HEK293 (cell line): Measurements from ENCODE around the gene SYNGR3.

Experiments
- ZNF341 ChIP-seq: fragments of 450-650 bp; formaldehyde crosslinking; IDR thresholded peaks from 2 replicates; pipeline ENCODE4; 2016; ENCODE audit warnings: low read depth, missing biosample characterization, missing genetic modification characterization
- TF ChIP-seq, protein P1 (sequence below): fragments of 450-650 bp; formaldehyde crosslinking; IDR thresholded peaks from 2 replicates; pipeline ENCODE4 v1.5.1; 2016; ENCODE audit warnings: missing biosample characterization, missing genetic modification characterization

DNA sequence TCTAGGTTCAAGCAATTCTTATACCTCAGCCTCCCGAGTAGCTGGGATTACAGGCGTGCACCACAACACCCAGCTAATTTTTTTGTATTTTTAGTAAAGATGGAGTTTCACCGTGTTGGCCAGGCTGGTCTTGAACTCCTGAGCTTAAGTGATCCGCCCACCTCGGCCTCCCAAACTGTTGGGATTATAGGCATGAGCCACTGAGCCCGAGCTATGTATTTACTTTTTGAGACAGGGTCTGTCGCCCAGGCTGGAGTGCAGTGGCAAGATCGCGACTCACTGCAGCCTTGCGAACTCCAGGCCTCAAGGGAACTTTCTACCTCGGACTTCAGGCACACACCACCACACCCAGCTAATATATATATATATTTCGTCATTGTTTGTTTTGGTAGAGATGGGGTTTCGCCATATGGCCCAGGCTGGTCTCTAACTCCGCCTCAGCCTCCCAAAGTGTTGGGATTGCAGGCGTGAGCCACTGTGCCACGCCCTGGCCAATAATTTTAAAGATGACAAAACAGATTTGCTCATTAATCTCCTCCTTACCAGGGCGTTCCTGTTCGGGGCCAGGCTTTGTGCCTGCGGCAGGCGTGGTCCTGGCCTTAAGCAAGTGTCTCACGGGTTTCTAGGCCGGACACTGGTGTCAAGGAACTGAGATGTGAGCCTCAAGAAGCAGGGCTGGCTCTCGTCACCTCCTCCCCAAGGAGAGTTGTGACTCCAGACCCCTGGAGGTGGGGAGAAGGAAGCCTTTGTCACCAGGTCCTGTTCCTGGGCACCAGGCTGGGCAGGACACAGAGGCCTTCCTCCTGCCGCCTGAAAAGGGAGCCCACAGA is 25.6 kb downstream of the SYNGR3 start:
- TF ChIP-seq, protein P1, sequence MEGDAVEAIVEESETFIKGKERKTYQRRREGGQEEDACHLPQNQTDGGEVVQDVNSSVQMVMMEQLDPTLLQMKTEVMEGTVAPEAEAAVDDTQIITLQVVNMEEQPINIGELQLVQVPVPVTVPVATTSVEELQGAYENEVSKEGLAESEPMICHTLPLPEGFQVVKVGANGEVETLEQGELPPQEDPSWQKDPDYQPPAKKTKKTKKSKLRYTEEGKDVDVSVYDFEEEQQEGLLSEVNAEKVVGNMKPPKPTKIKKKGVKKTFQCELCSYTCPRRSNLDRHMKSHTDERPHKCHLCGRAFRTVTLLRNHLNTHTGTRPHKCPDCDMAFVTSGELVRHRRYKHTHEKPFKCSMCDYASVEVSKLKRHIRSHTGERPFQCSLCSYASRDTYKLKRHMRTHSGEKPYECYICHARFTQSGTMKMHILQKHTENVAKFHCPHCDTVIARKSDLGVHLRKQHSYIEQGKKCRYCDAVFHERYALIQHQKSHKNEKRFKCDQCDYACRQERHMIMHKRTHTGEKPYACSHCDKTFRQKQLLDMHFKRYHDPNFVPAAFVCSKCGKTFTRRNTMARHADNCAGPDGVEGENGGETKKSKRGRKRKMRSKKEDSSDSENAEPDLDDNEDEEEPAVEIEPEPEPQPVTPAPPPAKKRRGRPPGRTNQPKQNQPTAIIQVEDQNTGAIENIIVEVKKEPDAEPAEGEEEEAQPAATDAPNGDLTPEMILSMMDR = no peak
- TF ChIP-seq ZNF341 (tag by site-specific recombination) = no peak
